Loucy (cell line): ENCODE measurements around the gene KLF15.

Experiments used
- EZH2phosphoT487 ChIP-seq: fragments of 200-600 bp; IDR thresholded peaks from 2 replicates; pipeline ENCODE4 v1.6.1; 2018; ENCODE audit warnings: antibody characterized with exemption, mild to moderate bottlenecking, moderate library complexity, borderline replicate concordance
- TF ChIP-seq, protein P1 (sequence below): fragments of 200-600 bp; sonication (generic); conservative IDR thresholded peaks from 2 replicates; pipeline ENCODE4 v1.5.1; 2014; ENCODE audit warnings: mild to moderate bottlenecking, antibody characterized with exemption, low read length

DNA sequence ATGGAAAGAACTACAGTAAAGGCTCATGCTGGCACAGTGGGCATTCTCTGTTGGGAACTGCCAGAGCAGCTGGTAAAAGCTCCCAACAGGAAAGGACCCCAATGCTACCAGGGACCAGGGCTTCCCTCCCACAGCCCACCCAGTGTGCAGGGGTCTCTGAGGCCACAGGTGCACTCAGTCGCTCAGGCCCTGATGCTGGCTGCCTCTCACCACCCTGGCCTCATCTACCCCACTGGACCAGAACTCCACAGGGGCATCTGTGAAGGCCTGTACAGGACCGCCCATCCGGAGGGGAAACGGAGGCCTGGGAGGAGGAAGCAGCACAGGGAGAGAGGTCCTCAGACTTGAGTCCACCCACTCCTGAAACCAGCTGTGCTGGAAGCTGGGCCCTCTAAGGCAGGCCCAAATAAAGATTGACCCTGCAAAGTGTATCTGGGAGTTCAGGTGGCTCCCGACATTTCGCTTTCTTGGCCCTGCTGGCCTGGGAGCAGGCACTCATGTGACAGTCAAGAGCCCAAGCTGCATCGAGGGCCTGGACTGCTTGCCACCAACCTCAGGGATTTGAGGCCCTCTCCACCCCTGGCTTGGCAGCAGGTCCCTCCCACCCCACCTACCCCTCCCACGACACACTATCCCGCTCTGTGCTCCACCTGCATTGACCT, 12.7 kb downstream of the KLF15 start:
- TF ChIP-seq, protein P1, sequence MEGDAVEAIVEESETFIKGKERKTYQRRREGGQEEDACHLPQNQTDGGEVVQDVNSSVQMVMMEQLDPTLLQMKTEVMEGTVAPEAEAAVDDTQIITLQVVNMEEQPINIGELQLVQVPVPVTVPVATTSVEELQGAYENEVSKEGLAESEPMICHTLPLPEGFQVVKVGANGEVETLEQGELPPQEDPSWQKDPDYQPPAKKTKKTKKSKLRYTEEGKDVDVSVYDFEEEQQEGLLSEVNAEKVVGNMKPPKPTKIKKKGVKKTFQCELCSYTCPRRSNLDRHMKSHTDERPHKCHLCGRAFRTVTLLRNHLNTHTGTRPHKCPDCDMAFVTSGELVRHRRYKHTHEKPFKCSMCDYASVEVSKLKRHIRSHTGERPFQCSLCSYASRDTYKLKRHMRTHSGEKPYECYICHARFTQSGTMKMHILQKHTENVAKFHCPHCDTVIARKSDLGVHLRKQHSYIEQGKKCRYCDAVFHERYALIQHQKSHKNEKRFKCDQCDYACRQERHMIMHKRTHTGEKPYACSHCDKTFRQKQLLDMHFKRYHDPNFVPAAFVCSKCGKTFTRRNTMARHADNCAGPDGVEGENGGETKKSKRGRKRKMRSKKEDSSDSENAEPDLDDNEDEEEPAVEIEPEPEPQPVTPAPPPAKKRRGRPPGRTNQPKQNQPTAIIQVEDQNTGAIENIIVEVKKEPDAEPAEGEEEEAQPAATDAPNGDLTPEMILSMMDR, result no peak
- no peak for TF ChIP-seq EZH2phosphoT487
